ENCODE results near the gene THSD4. TPM values are rescaled to one million over a fixed set of nuclear protein-coding genes. Genes with fewer than 3 reads are reported as not detected.
A peak's percentile ranks its signal among the peaks of the same experiment; 100 is the strongest.

The THSD4 gene
- total RNA-seq, 1 experiment from 2014 or later: 65.4 TPM

DNA sequence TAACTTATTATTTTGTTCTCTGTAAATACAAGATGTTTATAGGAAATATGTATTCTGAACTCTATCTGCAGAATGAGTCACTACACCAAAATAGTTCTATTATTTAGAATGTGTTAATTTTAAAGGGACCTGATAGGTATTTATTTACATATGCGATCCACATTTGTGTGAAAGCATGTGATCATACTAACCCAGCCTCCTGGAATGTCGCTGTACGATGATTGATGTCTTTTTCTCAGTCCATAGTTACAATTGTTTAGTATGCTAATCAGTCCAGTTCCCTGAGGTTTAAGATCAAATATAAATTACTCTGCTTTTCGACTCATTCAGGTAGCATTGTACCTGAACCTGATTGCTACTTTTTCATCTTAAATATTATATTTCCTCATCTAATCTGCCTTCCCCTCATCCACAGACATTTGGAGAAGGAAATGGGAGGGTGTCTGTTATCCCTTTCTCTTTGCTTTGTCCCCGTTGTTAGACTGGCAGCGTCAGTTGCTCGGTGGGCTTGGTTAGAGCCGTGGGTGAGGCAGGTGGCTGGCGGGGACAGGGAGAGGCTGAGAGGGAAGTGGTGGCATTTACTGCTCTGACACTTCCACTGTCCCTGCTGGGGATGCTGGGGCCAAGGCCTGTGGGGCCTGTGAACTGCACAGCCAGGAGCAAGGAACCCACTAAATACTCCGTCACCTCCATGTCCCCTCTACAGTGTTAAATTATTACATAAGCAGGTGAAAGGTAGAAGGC lies 667.3 kb downstream of the THSD4 start:
- Histone ChIP-seq H3K27ac (ENCODE audit: low read length) (no peak overlapping the region), H3K4me3 (ENCODE audit: low read depth in 2 of 2, low read length in 2 of 2) (no peak overlapping the region), H3K9me3 (ENCODE audit: control insufficient read depth, insufficient read depth, low read depth, low read length) (no peaks in the 10 kb centered on the region), H3K4me1 (ENCODE audit: control insufficient read depth, insufficient read depth, low read length) (peaks cover 6% of the 10 kb centered on the region; the same call in 1 of the 2 replicates), H3K36me3 (ENCODE audit: control insufficient read depth, insufficient read depth, low read length) (no peaks in the 10 kb centered on the region), H3K27me3 (ENCODE audit: control insufficient read depth, insufficient read depth, low read length) (no peaks in the 10 kb centered on the region)
- no peak for TF ChIP-seq SIN3A (IDR thresholded peaks at IDR 0.05; ENCODE audit: borderline replicate concordance, insufficient read depth, low read depth, low read length)
- no peak for TF ChIP-seq REST (IDR thresholded peaks at IDR 0.05; ENCODE audit: insufficient read depth in 1 of 2, low read depth in 2 of 2, low read length in 1 of 2)
- no peak for TF ChIP-seq POLR2AphosphoS5 (IDR thresholded peaks at IDR 0.05; ENCODE audit: low read depth, low read length)
- no peak for TF ChIP-seq CTCF (IDR thresholded peaks at IDR 0.05)
- POLR2A ChIA-PET: no interaction called here
- in situ Hi-C loops (cut with HindIII; ENCODE audit: low pct_unique_long_range_greater_than_20kb, low sequenced_read_pairs): no loop called here
- BruUV-seq (replicated peaks): no TSS peak
- ATAC-seq: no peak
- CTCF ChIA-PET: no interaction called here
- no peak for DNase-seq (ENCODE audit: low read depth, low spot score)
- intact Hi-C loops (cut with micrococcal nuclease; ENCODE audit: unreplicated experiment): no loop called here

DNA sequence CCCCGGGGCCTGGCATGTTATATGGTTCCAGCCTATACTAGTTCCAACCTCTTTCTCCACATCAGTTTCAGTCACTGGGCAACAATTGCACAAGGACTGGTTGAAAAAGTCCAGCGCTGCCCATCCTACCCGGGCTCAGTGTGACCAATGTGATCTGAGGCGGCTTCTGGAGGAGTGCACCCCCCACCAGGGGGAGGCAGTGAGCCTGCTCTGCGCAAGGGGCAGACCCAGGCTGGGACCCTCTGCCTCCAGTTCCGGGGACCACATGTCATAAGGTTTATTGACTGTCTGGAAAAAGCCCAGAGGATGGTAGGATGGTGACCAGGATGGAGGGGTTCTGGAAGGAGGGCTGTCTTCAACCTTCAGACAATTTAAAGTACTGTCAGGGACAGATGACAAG lies 669.4 kb downstream of the THSD4 start:
- TF ChIP-seq CTCF (IDR thresholded peaks at IDR 0.05) (peak; percentile 77; the same call in 1 of the 2 replicates), POLR2AphosphoS5 (IDR thresholded peaks at IDR 0.05; ENCODE audit: low read depth, low read length) (no peak)
- H3K36me3 ChIP-seq (ENCODE audit: control insufficient read depth, insufficient read depth, low read length): no peaks in the 10 kb centered on the region
- ATAC-seq (0 out of 2 replicates have a peak, but pooled peaks have one; percentile 33), DNase-seq (ENCODE audit: low read depth, low spot score) (no peak)
- intact Hi-C loops (cut with micrococcal nuclease; ENCODE audit: unreplicated experiment): no loop called here
- H3K27ac ChIP-seq (ENCODE audit: low read length): no peak overlapping the region
- ChIA-PET POLR2A (no interaction called here), CTCF (interaction anchor here (0.7 kb wide), 1 partner anchor 371 kb away, joined by 3 read pairs; no protein-coding TSS in a partner anchor)
- H3K27me3 ChIP-seq (ENCODE audit: control insufficient read depth, insufficient read depth, low read length): no peaks in the 10 kb centered on the region
- no peak overlapping the region for H3K4me3 ChIP-seq (ENCODE audit: low read depth in 2 of 2, low read length in 2 of 2)
- peaks cover 6% of the 10 kb centered on the region; the same call in 1 of the 2 replicates for H3K4me1 ChIP-seq (ENCODE audit: control insufficient read depth, insufficient read depth, low read length)
- in situ Hi-C loops (cut with HindIII; ENCODE audit: low pct_unique_long_range_greater_than_20kb, low sequenced_read_pairs): no loop called here
- H3K9me3 ChIP-seq (ENCODE audit: control insufficient read depth, insufficient read depth, low read depth, low read length): no peaks in the 10 kb centered on the region
- no TSS peak for BruUV-seq (replicated peaks)
